ENCODE data around the gene TMEM135.

GRCh38 chr11:87059596-87060390 lies 22.1 kb downstream of the TMEM135 start:
- TF ChIP-seq EZH2 (IDR thresholded peaks at IDR 0.05; ENCODE audit: insufficient read depth, low read length) (no peak), CTCF (IDR thresholded peaks at IDR 0.05; ENCODE audit: insufficient read depth, low read depth, low read length) (no peak)
